KOPT-K1 (cell line): Measurements from ENCODE around the gene CLIP1.
"Not testable (repeated sequence)": the region's sequence is repeated elsewhere in the genome, so short reads cannot be mapped to it uniquely, and the experiment has no call there.

Experiments used
- H3K27ac ChIP-seq: fragments of 200-600 bp; sonication (generic); 2 replicates; pipeline ENCODE4 v1.5.1; 2016; ENCODE audit warnings: antibody characterized with exemption, mild to moderate bottlenecking, low read depth, low read length; ENCODE audit not compliant: poor library complexity, severe bottlenecking
- H3K36me3 ChIP-seq: fragments of 200-600 bp; sonication (generic); 2 replicates; pipeline ENCODE4 v1.5.1; 2017; ENCODE audit warnings: antibody characterized with exemption, mild to moderate bottlenecking, low read length, moderate library complexity; ENCODE audit not compliant: insufficient read depth
- H3K9me3 ChIP-seq: fragments of 200-600 bp; sonication (generic); 2 replicates; pipeline ENCODE4 v1.5.1; 2017; ENCODE audit warnings: antibody characterized with exemption, low read length, mild to moderate bottlenecking; ENCODE audit not compliant: insufficient read depth, poor library complexity, severe bottlenecking

The CLIP1 gene

DNA sequence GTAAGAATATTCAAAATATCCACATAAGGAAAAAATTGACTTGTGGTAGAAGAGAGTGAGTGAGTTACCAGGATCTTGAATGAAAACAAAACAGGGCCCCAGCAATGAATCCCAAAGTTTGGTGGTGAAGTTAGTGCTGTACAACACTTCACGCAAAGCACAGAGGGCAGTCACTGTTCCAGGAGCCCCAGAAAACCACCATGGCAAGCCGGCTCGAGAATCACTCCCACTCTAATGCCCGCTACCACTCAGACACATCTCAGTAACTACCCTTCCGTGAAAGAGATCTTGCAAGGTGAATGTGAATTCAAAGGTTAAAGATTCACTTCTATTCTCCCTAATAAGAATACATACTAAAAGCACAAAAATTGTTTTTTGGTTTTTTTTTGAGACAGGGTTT, 30.1 kb downstream of the CLIP1 start:
- Histone ChIP-seq H3K9me3 (no peaks in the 10 kb centered on the region), H3K36me3 (no peaks in the 10 kb centered on the region), H3K27ac (no peak overlapping the region)

DNA sequence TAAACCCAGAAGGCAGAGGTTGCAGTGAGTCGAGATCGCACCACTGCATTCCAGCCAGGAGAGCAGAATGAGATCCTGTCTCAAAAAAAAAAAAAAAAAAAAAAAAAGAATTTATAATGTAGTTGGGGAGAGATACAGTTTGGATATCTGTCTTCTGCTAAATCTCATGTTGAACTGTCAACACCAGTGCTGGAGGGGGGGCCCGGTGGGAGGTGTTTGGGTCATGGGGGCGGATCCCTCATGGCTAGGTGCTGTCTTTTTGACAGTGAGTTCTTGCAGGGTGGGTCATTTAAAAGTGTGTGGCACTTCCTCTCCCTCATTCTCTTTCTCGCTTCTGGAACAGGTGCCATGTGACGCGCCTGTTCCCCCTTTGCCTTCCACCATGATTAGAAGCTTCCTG, 32.8 kb downstream of the CLIP1 start:
- no peak overlapping the region for H3K27ac ChIP-seq
- H3K9me3 ChIP-seq, result no peaks in the 10 kb centered on the region
- H3K36me3 ChIP-seq, result no peaks in the 10 kb centered on the region

DNA sequence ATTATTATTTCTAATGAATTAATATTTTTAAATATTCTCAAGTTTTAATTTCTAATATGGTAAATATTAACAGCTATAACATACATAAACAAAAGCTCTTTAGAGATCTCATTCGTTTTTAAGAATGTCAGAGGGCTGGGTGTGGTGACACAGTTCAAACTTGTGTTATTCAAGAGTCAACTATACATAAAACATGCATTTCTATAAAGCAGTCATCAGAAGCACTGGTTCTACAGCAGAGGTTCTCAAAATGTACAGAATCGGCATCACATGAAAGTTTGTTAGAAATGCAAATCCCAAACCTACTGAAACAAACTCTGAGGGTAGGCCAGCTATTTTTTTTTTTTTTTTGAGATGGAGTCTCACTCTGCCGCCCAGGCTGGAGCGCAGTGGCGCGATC, 34.6 kb downstream of the CLIP1 start:
- no peaks in the 10 kb centered on the region for H3K36me3 ChIP-seq
- H3K9me3 ChIP-seq, result no peaks in the 10 kb centered on the region
- H3K27ac ChIP-seq, result no peak overlapping the region

DNA sequence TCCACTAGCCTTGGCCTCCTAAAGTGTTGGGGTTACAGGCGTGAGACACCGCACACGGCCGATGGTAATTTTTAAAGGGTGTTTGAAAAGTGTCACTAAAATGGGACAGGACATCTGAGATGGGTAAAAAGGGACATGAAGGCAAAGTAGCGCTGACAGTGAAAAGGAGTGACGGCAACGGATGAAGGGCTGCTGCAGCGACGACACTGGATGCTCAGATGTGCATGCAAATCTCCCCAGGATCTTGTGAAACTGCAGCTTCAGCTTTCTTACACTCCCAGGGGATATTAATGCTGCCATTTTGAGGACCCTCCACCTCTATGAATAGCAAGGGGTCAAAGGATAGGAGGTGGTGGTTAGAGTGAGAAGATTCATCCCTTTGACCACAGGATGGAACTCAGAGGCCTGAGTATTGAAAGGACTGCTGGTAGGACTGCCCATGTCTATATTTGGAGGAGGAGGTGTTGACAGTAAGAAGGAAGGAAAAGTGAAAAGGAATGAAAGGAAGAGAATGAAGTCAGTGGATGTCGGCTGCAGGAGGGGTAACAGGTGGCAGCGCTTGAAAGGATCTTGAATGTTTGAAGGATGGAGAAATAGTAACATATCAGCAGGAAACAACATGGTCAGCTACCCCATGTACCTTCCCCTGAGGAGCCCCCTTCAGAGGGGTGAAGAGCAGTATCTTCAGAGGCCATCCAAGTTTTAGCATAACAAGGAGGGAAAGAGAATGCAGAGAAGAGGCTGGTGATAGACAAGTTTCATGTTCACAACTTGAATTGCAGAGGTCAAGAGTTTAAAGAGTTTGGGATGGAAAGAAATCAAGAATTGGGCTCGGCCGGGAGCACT, 37.1 kb downstream of the CLIP1 start:
- Histone ChIP-seq H3K27ac (no peak overlapping the region), H3K9me3 (no peaks in the 10 kb centered on the region), H3K36me3 (peaks cover 5% of the 10 kb centered on the region; the same call in 1 of the 2 replicates)

DNA sequence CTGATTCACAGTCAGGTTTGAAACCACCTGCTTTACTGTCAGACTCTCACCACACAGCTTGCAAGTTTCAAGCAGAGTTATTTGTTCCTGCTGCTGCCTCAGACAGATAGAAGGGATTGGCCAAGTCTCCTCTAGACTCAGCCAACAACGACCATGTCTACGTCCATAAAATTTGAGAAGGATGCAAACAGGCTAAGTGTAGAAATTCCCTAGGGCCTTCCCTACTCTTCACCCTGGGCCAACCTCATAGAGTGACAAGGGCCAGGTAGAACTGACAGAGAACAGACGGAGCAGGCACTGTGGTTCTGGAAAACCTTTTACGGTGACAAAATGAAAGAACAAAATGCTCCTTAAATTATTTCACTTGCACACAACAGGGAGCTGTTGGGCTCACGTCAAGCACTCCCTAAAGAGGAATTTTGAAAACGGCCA, 39.5 kb downstream of the CLIP1 start:
- Histone ChIP-seq H3K9me3 (no peaks in the 10 kb centered on the region), H3K27ac (no peak overlapping the region), H3K36me3 (peaks cover 23% of the 10 kb centered on the region)

DNA sequence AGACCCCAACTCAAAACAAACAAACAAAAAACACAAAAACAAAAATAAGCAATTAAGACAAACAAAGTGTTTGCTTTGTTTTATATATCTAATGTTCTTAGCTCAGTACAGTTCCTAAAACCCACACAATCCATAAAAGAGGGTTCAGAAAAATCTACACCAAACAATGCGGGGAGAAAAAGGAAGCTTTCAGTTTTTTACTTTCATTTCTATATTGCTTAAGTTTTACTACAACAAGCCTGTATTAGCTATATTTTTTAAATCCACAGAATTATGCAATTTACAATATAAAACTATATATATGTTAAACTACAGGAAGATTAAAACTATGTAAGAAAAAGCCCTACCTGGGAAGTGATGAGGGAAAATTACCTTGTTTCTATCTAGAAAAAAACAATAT, 41.4 kb downstream of the CLIP1 start:
- peaks cover 39% of the 10 kb centered on the region for H3K36me3 ChIP-seq
- H3K27ac ChIP-seq, result no peak overlapping the region
- no peaks in the 10 kb centered on the region for H3K9me3 ChIP-seq

DNA sequence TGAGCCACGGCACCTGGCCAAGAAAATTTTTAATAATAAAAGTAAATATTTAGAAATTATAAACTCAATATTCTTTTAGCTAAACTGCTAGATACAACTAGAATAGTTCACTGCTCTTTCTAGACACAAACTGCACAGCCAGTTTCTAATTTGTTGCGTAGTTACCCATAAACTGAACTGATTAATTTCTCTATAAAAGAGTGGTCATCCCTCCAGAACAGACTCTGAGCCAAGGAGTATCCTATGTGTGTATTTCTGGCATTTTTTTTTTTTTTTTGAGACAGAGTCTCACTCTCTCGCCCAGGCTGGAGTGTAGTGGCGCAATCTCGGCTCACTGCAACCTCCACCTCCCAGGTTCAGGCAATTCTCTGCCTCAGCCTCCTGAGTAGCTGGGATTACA, 45.7 kb downstream of the CLIP1 start:
- H3K27ac ChIP-seq, H3K9me3 ChIP-seq: not testable (repeated sequence)
- H3K36me3 ChIP-seq, result peaks cover 62% of the 10 kb centered on the region

DNA sequence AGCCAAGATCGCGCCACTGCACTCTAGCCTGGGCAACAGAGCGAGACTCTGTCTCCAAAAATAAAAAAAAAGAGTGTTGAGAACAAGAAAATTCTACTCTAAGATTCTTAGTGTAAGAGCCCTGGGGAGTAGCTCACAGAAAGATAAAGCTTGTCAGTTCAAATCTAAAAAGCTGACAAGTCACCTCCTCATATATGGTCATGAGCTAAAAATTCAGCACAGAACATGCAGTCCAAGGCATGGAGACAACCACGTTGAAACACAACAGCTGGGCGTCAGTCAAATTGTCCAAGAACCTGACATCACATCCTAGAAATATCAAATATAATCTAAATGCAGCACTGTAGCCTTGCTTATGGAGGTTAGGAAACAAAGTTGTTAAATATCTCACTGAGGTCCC, 47.8 kb downstream of the CLIP1 start:
- no peaks in the 10 kb centered on the region for H3K9me3 ChIP-seq
- H3K36me3 ChIP-seq, result peaks cover 67% of the 10 kb centered on the region
- H3K27ac ChIP-seq, result no peak overlapping the region

DNA sequence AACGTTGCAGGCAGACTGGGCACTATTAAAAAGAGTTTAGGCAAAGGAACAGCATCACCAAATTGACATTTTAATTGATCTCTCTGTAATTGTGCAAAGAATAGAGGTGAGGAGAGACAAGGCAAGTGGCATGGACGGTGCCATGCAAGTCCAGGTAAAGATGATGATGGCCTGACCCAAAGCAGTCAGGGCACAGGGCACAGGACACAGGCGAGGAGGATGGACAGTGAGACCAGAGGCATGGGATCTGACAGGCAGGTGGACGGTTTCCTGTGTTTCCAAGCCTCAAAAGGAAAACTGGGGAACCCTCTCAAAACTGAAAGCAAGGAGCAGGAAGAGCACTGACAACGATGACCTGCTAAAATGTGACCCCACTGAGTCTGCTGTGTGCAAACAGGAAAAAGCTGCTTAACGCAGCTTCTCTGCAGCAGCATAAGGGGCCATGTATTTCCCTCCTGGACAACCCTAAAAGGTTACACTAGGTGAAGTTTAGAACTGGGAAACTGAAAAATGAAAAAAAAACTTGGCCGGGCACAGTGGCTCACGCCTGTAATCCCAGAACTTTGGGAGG, 50.9 kb downstream of the CLIP1 start:
- Histone ChIP-seq H3K9me3 (no peaks in the 10 kb centered on the region), H3K27ac (no peak overlapping the region), H3K36me3 (peaks cover 44% of the 10 kb centered on the region)

DNA sequence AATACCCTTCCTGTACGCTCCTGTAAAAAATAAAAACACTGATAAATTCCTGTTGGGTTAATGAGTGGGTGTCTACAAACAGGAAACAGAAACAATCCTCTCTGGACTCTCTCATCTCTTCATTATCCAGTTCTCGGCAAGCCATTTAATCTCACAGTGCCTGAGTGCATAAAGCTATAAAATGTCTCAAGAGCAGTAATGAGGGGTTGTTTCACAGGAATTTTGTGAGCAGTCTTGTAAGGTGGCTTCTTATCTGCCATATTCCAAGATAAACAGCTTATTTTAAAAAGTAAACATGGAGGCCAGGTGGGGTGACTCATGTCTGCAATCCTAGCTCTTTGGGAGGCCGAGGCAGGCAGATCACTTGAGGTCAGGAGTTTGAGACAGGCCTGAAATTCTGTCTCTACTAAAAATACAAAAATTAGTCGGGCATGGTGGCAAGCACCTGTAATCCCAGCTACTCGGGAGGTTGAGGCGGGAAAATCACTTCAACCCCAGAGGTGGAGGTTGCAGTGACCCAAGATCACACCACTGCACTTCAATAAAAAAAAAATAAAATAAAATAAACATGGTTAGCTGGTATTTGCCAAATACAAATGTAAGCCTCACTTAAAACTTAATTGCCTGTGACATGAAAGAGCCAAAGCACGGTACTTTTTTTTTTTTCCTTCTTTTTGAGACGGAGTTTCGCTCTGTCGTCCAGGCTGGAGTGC, 54.0 kb downstream of the CLIP1 start:
- Histone ChIP-seq H3K36me3 (peaks cover 27% of the 10 kb centered on the region), H3K27ac (no peak overlapping the region), H3K9me3 (no peaks in the 10 kb centered on the region)

DNA sequence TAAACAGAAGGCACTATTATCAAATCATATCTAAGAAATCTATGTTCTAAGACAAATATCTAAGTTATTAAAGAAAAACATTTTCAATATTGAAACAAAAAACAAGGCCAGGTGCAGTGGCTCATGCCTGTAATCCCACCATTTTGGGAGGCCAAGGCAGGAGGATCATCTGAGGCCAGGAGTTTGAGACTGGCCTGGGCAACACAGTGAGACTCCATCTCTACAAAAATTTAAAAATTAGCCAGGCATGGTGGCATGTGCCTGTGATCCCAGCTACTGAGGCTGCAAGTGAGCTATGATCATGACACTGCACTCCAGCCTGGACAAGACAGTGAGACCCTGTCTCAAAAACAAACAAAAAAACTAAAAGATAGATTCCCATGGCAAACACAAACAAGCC, 54.8 kb downstream of the CLIP1 start:
- not testable (repeated sequence) for H3K9me3 ChIP-seq, H3K27ac ChIP-seq
- peaks cover 24% of the 10 kb centered on the region for H3K36me3 ChIP-seq

DNA sequence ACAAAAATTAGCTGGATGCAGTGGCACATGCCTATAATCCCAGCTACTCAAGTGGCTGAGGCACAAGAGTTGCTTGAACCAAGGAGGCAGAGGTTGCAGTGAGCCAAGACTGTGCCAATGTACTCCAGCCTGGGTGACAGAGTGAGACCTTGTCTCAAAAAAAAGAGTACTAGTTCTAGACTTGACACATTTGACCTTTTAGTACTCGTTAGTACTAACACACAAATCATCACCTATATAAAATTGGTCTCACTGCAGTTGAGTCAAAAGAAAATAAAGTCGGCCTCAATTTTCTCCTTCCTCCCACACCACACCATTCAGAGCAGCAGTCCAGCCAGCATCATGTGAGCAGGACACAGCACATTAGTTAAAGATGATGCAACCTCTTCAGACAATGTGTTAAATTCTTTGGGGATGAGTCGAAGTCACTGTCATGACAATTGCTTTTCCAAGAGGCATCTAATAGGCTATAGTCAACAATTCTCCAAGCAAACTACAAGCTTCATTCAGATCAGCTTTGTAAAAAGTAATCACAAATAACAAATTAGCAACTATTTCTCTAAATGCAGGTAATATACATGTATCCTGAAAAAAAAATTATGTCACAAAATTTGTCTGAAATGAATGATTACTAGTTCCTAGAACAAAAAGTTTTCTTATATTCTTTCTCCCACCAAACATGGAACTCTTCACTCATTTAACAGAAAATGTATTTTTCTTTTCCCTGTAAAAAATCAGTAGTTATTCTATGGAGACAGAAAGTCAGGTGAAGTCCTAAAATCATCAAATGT, 55.6 kb downstream of the CLIP1 start:
- Histone ChIP-seq H3K27ac (no peak overlapping the region), H3K9me3 (no peaks in the 10 kb centered on the region), H3K36me3 (peaks cover 19% of the 10 kb centered on the region)

DNA sequence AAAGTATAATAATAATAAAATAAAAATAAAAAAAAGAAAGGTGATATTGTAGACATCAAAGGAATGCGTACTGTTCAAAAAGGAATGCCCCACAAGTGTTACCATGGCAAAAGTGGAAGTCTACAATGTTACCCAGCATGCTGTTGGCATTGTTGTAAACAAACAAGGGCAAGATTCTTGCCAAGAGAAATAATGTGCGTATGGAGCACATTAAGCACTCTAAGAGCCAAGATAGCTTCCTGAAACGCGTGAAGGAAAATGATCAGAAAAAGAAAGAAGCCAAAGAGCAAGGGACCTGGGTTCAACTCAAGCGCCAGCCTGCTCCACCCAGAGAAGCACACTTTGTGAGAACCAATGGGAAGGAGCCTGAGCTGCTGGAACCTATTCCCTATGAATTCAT, 57.2 kb downstream of the CLIP1 start:
- H3K9me3 ChIP-seq, H3K27ac ChIP-seq: not testable (repeated sequence)
- peaks cover 22% of the 10 kb centered on the region for H3K36me3 ChIP-seq

DNA sequence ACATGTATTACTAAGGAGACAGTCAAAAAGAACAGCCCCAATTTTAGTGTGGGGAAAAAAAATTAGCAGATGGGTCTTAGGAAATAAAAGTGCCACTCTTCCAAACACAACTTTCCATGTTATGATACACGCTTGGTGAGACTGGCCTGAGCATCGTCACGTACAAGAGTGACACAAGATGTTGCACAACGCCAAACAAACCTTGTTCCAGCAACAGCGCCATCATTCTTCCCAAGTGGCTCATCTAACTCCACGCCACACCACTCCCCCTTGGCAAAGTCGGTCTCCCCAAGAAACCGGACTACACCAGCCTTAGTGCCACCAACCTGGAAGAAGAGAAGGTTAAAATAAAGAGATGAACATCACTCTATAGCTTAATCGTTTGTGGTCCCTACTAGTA, 58.7 kb downstream of the CLIP1 start:
- H3K36me3 ChIP-seq, result peaks cover 24% of the 10 kb centered on the region
- no peaks in the 10 kb centered on the region for H3K9me3 ChIP-seq
- H3K27ac ChIP-seq, result no peak overlapping the region

DNA sequence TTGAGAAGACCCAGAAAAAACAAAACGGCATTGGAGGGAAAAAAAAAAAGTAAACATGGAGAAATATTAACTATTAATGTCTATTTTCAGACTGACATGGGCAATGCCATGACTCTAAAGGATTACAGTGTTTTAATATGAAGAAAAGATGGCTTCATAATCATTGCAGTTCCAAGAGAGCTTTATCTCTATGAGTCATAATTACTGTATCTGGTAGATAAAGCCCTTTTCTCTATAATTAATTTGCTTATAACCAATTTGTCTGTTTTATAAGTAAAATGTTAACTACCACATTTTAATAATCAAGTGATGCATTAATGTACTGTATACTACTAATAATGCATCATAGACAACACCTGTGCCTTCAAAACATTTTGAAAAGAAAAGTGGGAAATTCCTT, 59.7 kb downstream of the CLIP1 start:
- Histone ChIP-seq H3K27ac (no peak overlapping the region), H3K36me3 (peaks cover 24% of the 10 kb centered on the region), H3K9me3 (no peaks in the 10 kb centered on the region)
